ENCODE measurements around the gene FRYL. TPM values are rescaled to one million over a fixed set of nuclear protein-coding genes. Genes with fewer than 3 reads are reported as not detected.

Gene FRYL
- total and polyA plus RNA-seq, 2 of the 8 experiments (the other 6 are each of a cell fraction or from before 2014, with no cell fraction given) = 8.0 to 36.5 TPM

DNA sequence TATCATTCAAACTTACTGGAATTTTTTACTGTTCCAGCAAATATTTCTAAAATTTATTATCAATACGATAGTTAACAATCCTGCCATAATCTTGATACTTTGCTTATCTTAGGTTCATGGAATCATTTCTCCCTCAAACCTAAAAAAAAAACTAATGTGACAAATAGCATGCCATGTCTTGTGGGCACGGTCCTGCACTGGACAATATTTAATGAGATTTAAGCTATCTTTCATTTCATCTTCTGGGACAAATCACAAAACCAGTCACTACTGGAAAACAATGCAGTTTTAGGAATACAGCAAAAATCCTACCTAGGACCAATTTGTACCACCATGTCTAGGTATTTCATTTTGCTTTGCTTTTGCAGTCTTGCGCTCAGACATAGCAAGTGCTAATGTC lies 93.7 kb downstream of the FRYL start (continued):
- TF ChIP-seq CHD2 (IDR thresholded peaks at IDR 0.05; ENCODE audit: low read length) (no peak), NANOG (IDR thresholded peaks at IDR 0.05; ENCODE audit: insufficient read depth, low read depth, low read length, poor library complexity, severe bottlenecking) (no peak), CEBPB (IDR thresholded peaks at IDR 0.05; ENCODE audit: low read depth, low read length) (no peak), TAF7 (optimal IDR thresholded peaks at IDR 0.05; ENCODE audit: borderline replicate concordance, low read depth, low read length) (no peak), SIX5 (IDR thresholded peaks at IDR 0.05; ENCODE audit: low read depth, low read length) (no peak), GTF2F1 (IDR thresholded peaks at IDR 0.05; ENCODE audit: borderline replicate concordance, low read depth, low read length) (no peak)
- TF ChIP-seq, protein P1, sequence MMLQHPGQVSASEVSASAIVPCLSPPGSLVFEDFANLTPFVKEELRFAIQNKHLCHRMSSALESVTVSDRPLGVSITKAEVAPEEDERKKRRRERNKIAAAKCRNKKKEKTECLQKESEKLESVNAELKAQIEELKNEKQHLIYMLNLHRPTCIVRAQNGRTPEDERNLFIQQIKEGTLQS (IDR thresholded peaks at IDR 0.05; ENCODE audit: insufficient read depth, low read depth, low read length) = no peak
- TF ChIP-seq, protein P2, sequence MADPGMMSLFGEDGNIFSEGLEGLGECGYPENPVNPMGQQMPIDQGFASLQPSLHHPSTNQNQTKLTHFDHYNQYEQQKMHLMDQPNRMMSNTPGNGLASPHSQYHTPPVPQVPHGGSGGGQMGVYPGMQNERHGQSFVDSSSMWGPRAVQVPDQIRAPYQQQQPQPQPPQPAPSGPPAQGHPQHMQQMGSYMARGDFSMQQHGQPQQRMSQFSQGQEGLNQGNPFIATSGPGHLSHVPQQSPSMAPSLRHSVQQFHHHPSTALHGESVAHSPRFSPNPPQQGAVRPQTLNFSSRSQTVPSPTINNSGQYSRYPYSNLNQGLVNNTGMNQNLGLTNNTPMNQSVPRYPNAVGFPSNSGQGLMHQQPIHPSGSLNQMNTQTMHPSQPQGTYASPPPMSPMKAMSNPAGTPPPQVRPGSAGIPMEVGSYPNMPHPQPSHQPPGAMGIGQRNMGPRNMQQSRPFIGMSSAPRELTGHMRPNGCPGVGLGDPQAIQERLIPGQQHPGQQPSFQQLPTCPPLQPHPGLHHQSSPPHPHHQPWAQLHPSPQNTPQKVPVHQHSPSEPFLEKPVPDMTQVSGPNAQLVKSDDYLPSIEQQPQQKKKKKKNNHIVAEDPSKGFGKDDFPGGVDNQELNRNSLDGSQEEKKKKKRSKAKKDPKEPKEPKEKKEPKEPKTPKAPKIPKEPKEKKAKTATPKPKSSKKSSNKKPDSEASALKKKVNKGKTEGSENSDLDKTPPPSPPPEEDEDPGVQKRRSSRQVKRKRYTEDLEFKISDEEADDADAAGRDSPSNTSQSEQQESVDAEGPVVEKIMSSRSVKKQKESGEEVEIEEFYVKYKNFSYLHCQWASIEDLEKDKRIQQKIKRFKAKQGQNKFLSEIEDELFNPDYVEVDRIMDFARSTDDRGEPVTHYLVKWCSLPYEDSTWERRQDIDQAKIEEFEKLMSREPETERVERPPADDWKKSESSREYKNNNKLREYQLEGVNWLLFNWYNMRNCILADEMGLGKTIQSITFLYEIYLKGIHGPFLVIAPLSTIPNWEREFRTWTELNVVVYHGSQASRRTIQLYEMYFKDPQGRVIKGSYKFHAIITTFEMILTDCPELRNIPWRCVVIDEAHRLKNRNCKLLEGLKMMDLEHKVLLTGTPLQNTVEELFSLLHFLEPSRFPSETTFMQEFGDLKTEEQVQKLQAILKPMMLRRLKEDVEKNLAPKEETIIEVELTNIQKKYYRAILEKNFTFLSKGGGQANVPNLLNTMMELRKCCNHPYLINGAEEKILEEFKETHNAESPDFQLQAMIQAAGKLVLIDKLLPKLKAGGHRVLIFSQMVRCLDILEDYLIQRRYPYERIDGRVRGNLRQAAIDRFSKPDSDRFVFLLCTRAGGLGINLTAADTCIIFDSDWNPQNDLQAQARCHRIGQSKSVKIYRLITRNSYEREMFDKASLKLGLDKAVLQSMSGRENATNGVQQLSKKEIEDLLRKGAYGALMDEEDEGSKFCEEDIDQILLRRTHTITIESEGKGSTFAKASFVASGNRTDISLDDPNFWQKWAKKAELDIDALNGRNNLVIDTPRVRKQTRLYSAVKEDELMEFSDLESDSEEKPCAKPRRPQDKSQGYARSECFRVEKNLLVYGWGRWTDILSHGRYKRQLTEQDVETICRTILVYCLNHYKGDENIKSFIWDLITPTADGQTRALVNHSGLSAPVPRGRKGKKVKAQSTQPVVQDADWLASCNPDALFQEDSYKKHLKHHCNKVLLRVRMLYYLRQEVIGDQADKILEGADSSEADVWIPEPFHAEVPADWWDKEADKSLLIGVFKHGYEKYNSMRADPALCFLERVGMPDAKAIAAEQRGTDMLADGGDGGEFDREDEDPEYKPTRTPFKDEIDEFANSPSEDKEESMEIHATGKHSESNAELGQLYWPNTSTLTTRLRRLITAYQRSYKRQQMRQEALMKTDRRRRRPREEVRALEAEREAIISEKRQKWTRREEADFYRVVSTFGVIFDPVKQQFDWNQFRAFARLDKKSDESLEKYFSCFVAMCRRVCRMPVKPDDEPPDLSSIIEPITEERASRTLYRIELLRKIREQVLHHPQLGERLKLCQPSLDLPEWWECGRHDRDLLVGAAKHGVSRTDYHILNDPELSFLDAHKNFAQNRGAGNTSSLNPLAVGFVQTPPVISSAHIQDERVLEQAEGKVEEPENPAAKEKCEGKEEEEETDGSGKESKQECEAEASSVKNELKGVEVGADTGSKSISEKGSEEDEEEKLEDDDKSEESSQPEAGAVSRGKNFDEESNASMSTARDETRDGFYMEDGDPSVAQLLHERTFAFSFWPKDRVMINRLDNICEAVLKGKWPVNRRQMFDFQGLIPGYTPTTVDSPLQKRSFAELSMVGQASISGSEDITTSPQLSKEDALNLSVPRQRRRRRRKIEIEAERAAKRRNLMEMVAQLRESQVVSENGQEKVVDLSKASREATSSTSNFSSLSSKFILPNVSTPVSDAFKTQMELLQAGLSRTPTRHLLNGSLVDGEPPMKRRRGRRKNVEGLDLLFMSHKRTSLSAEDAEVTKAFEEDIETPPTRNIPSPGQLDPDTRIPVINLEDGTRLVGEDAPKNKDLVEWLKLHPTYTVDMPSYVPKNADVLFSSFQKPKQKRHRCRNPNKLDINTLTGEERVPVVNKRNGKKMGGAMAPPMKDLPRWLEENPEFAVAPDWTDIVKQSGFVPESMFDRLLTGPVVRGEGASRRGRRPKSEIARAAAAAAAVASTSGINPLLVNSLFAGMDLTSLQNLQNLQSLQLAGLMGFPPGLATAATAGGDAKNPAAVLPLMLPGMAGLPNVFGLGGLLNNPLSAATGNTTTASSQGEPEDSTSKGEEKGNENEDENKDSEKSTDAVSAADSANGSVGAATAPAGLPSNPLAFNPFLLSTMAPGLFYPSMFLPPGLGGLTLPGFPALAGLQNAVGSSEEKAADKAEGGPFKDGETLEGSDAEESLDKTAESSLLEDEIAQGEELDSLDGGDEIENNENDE (IDR thresholded peaks at IDR 0.05; ENCODE audit: insufficient replicate concordance, low read length) = no peak

All from H1 (cell line).